NCI-H146 (cell line): ENCODE results near the gene NAXD.
"Not testable (repeated sequence)": the region's sequence is repeated elsewhere in the genome, so short reads cannot be mapped to it uniquely, and the experiment has no call there.

Experiments used
- DNase-seq: peaks from one replicate; lab custom pipeline; 2025; lab: John Stamatoyannopoulos, UW

Gene NAXD

GRCh38 chr13:110644892-110645521 is 29.7 kb downstream of the NAXD start:
- no peak for DNase-seq

DNA sequence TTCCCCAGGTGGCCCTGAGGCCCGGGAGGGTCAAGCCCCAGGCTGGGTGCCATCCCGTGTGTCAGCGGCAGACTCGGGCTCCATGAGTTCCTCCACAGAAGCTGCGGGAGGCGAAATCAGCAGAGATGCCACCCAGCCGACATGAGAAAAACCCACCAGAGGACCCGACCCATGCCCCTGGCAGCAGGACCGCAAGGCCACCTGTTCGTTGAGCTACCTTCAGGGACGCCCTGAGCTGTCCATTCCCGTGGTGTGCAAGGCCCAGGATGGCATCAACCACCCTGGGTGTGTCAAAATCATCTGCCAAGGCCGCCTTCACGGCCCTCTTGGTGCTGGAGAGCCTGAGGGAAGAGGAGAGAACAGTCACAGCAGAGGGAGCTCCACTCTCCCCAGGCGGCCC is 30.4 kb downstream of the NAXD start:
- DNase-seq = no peak

DNA sequence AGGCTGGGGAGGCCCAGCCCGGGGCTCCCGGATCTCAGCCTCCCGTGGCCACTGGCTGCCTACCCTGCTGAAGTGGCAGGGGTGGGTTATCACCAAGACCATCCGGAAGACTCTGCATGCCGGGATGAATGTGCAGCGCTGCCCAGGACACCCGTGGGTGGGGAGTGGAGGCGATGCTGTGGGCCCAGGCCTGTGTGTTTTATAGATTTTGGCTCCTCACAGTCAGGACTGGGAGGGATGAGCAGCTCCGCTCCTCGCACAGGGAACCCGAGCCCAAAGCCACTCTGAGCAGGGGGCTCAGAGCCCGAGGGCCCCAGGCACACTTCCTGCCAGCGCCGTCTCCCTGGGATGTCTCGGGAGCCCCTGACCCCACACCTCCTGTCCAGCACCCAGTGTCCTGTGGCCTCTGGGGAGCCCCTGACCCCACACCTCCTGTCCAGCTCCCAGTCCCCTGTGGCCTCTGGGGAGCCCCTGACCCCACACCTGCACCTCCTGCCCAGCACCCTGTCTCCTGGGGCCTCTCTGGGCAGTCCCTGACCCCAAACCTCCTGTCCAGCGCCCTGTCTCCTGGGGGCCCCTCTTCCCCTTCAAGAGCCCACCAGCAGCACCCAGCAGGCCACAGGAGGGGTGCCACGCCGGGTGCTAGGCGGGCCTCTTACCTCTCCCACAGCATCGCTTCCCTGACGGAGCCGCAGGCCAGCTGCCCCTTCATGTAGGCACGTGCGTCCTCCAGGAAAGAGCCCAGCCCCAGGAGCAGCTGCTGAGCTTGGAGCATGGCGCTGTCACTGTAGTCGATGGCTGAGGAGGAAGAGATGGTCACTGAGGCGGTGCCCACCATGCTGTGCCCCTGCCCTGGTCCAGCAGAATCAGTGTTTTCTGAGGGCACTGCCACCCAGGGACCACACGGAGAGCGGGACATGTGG is 31.4 kb downstream of the NAXD start:
- no peak for DNase-seq

DNA sequence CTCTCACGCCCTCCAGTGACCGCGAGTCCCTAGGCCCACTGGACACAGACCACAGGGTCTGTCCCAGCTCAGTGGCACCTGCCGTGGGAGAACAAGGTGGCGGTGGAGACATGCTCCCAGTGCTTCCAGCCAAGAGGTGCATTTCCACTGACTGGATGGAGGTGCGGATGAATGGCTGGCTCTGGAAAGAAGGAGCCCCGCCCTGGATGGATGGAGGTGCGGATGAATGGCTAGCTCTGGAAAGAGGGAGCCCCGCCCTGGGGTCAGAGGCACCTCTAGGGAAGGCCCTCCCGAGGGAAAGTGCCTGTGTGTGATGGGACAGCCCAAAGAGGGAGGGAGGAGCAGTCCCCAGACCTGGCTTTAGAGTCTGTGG is 32.0 kb downstream of the NAXD start:
- DNase-seq = no peak

GRCh38 chr13:110648146-110648819 is 32.9 kb downstream of the NAXD start:
- DNase-seq = no peak

DNA sequence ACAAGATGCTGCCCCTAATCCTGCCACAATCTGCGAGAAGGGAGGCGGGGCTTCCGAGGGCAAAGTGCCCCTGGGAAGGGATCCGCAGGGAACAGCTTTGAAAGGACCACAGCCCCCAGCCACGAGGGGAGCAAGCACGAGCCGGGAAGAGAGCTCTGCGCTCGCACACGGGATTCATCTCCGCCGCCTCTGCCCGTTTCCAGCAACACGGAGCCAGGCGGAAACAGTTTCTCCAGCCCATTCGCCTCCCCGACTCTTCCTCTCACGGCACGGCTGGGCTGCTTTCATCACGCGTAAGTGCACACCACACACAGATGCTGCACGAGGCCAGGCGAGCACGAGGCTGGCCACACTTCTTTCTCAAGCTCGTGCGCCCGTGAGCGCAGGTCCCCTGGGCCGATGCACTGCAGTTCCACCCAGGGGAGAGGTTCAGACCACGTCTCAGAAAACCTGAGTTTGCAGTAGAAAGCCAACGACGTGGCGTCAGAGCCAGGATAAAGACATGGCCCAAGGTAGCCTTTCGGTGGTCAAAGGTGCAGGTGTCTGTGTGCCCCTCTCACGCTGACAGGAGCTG is 33.6 kb downstream of the NAXD start:
- no peak for DNase-seq

DNA sequence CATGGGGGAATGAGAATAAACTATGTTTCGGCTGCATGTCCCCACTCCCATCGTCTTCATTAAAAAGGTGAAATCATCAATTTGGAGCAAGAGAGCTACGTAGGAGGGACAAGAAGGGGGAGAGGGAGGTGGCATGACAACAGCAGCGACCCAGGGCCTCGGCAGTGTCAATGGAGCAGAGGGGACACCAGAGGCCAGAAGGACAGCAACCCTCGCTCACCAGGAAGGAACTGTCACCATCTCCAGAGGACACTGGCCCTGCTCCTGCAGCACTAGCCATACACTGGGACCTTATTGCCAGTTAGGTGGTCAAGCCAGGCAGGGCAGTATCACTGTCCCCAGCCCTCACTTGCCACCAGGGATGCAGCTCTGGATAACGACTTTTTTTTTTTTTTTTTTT is 34.2 kb downstream of the NAXD start:
- no peak for DNase-seq

DNA sequence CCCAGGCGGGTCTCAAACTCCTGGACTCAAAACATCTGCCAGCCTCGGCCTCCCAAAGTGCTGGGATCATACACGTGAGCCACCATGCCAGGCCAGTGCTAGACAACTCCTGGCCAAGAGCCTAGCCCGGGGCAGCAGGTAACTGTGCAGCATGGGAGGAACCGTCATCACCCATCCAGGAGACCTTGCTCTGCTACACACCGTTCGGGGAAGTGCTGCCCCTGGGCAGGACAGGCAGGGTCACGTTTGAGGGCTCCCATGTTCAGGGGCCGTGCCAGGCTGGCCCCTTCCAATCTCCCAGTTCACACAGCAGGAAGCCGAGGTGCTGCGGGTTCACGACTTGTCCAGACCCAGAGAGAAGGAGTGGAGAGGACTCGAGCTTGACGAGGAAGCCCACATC is 35.1 kb downstream of the NAXD start:
- no peak for DNase-seq

DNA sequence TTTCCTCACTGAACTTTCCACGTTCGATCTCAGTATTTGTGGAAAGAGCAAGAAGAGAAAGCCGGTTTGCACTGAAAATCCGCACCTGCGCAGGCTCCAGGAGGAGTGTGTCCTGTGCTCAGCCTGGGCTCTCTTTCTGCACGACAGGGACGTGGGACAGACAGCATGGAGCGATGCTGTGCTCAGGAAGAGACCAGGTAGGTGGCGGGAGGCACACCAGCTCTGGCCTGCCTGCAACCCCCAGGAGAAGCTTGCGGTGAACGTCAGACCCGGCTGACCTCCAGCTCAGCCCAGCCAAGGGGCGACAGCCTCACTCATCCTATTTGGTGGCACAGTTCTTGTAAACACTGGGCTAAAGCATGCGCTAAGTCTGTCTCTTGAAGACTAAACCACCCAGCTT is 35.9 kb downstream of the NAXD start:
- no peak for DNase-seq

DNA sequence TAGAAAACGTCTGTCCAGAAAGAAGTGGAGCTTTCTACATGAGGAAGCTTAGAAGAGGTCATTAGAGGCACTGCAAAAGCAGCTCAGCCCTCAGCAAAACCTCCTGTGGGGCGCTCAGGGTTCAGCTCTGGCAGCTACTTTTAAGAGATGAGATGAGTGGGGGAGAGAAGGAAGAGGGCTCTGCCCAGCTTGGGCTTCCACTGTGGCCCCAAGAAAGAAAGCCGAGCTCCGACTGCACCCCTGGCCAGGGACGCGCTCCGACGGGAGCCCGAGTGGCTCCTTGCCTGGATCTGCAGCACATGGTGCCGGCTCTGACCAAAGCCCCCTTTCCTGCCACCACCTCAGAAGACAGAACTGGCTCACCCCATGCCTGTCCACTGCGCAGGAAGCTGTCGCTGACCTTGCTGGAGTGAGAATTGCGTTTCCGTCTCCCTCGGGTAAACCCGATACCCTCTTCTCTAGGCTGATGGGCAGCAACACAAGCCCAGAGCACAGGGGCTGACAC is 36.4 kb downstream of the NAXD start:
- DNase-seq = no peak

GRCh38 chr13:110652231-110652730 is 36.9 kb downstream of the NAXD start:
- no peak for DNase-seq

DNA sequence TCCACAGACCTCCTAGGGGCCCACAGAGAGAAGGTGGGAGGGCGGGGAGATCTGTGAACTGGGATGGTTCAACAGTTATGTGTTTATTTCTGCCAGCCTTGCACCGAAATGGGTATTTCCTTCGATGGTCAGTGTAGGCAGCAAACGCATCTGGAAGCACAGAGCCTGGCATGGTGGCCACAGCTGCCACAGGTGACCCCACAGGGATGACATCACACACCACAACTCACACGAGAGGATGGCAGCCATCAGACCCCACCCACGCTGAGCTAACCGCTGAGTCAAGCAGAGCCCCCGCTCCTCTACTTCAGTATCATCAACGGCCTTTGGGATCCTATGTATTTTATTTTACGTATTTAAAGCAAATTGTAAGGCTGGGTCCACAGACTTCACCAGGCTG is 37.4 kb downstream of the NAXD start:
- no peak for DNase-seq

GRCh38 chr13:110653271-110653670 is 37.9 kb downstream of the NAXD start:
- DNase-seq = no peak

- DNase-seq = no peak
Observed at GRCh38 chr13:110653851-110654250, 38.5 kb downstream of the NAXD start.

DNA sequence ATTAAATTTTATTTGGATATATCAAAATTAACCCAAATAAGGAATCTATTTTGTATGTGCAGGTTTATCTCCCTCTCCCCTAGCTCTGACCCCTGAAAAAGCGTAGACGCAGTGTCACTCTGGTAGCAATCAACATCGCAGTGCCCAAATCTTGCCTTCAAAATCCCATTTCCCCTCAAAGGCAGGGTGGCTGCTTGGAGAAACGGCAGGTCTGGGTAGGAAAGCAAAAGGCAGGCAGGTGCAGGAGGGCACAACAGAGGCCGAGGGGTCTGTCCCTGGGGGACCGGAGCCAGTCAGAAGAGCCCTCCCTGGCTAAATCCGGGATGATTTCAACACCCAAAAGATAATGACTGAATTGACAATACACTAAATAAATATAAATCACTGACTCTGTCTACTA is 41.9 kb downstream of the NAXD start:
- DNase-seq = no peak

- DNase-seq = not testable (repeated sequence)
Observed at GRCh38 chr13:110658218-110658911, 43.0 kb downstream of the NAXD start.

DNA sequence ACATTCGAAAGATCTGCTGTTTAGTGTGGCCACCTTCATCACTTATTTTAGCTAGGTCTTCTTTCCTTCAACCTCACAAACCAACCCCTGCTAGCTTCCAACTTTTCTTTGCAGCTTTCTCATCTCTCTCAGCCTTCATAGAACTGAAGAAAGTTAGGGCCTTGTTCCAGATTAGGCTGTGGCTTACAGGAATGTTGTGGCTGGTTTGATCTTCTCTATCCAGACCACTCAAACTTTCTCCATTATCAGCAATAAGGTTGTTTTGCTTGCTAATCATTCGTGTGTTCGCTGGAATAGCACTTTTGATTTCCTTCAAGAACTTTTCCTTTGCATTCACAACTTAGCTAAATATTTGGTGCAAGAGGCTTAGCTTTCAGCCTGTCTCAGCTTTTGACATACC is 45.9 kb downstream of the NAXD start:
- DNase-seq = no peak

DNA sequence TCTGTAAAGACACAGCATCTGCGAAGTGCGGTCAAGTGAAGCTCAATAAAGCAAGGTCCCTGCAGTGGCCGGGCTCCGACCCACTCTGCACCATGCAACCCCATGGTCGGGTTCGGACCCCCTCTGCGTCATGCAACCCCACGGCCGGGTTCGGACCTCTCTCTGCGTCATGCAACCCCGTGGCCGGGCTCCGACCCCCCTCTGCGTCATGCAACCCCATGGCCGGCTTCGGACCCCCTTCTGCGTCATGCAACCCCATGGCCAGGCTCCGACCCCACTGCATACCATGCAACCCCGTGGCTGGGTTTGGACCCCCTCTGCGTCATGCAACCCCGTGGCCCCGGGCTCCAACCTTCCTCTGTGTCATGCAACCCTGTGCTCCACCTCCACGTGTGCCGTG is 46.7 kb downstream of the NAXD start:
- DNase-seq = no peak

- no peak for DNase-seq
Observed at GRCh38 chr13:110662777-110663443, 47.6 kb downstream of the NAXD start.

- DNase-seq = no peak
Observed at GRCh38 chr13:110663491-110663890, 48.1 kb downstream of the NAXD start.

- DNase-seq = no peak
Observed at GRCh38 chr13:110664041-110664440, 48.7 kb downstream of the NAXD start.
